K562 treated with DMSO at 1 percent for 4 hours (cell line): Measurements from ENCODE around the gene EVX2. TPM values are rescaled to one million over a fixed set of nuclear protein-coding genes. Genes with fewer than 3 reads are reported as not detected.

Experiments used
- total RNA-seq: library from RNA; unstranded; fragments of 300-600 nt; gene quantifications from 2 replicates; pipeline ENCODE4 v1.2.3, GENCODE V29; 2022; ENCODE audit not compliant: insufficient read depth

EVX2 gene
- total RNA-seq: not detected in 2 replicates

GRCh38 chr2:176083796-176084261, at the start of gene EVX2:
Gene EVX2 (minus strand): TSS chr2:176083962. CDS start chr2:176083776, 186 bp downstream.

GRCh38 chr2:176128982-176129796, 45.4 kb upstream of the EVX2 start, which contains the start of gene HOXD8:
Gene HOXD8 (plus strand): TSS chr2:176129705. CDS start chr2:176130367, 662 bp downstream.

GRCh38 chr2:176122683-176123410, 39.1 kb upstream of the EVX2 start, which contains the start of gene HOXD9:
Gene HOXD9 (plus strand): TSS chr2:176122719. CDS start chr2:176122769, 50 bp downstream.

GRCh38 chr2:176115883-176116813, 32.4 kb upstream of the EVX2 start, which contains the start of gene HOXD10:
Gene HOXD10 (plus strand): TSS chr2:176116778. CDS start chr2:176116834, 56 bp downstream.

GRCh38 chr2:176106581-176107539, 23.1 kb upstream of the EVX2 start, which contains the start of gene HOXD11:
Gene HOXD11 (plus strand): TSS chr2:176107280. CDS start chr2:176107356, 76 bp downstream.

GRCh38 chr2:176099728-176100546, 16.2 kb upstream of the EVX2 start, which contains the start of gene HOXD12:
Gene HOXD12 (plus strand): TSS chr2:176099795. CDS start chr2:176099802, 7 bp downstream.

GRCh38 chr2:176092270-176093144, 8.7 kb upstream of the EVX2 start, which contains the start of gene HOXD13:
Gene HOXD13 (plus strand): TSS chr2:176092721. CDS start chr2:176092891, 170 bp downstream.

Other genes starting within 250 kb of the EVX2 start
- gene LNPK, start 81.7 kb downstream of the EVX2 start, total RNA-seq: 12.8 and 16.2 TPM in 2 replicates
- gene HOXD13, start 8.8 kb upstream of the EVX2 start, total RNA-seq: not detected in 2 replicates
- gene HOXD12, start 15.8 kb upstream of the EVX2 start, total RNA-seq: not detected in 2 replicates
- not detected in 2 replicates for gene HOXD11, start 23.3 kb upstream of the EVX2 start, total RNA-seq
- gene HOXD10, start 32.8 kb upstream of the EVX2 start, total RNA-seq: not detected in 2 replicates
- gene HOXD9, start 38.8 kb upstream of the EVX2 start, total RNA-seq: not detected in 2 replicates
- not detected in 2 replicates for gene HOXD8, start 45.7 kb upstream of the EVX2 start, total RNA-seq
- not detected in 2 replicates for gene HOXD4, start 67.6 kb upstream of the EVX2 start, total RNA-seq
- gene HOXD3, start 73.3 kb upstream of the EVX2 start, total RNA-seq: not detected in 2 replicates
- gene HOXD1, start 104.7 kb upstream of the EVX2 start, total RNA-seq: not detected in 2 replicates
- gene MTX2, start 185.5 kb upstream of the EVX2 start, total RNA-seq: 43.4 and 54.9 TPM in 2 replicates